ENCODE measurements around the gene HEYL.
A peak's percentile ranks its signal among the peaks of the same experiment; 100 is the strongest.

Gene HEYL

GRCh38 chr1:39642796-39643195 lies 3.4 kb upstream of the HEYL start:
- Histone ChIP-seq H3K4me2 (ENCODE audit: low read depth, low read length) (no peak overlapping the region), H3F3A (ENCODE audit: insufficient read depth, low read length) (no peaks in the 10 kb centered on the region), H3K4me1 (ENCODE audit: low read length) (peaks cover 10% of the 10 kb centered on the region; the same call in 1 of the 2 replicates), H3K27me3 (replicated peaks; ENCODE audit: insufficient read depth, low read length) (no peaks in the 10 kb centered on the region), H3K36me3 (replicated peaks; ENCODE audit: insufficient read depth, low read length) (no peaks in the 10 kb centered on the region), H3K79me2 (ENCODE audit: low read length) (no peaks in the 10 kb centered on the region; the same call in 1 of the 2 replicates), H4K20me1 (ENCODE audit: insufficient read depth, low read length) (no peaks in the 10 kb centered on the region), H3K9me2 (replicated peaks; ENCODE audit: insufficient read depth, low read length) (no peaks in the 10 kb centered on the region), H3K4me3 (ENCODE audit: low read length) (no peak overlapping the region), H2AFZ (ENCODE audit: low read length) (no peak overlapping the region), H3K9ac (ENCODE audit: low read length) (no peak overlapping the region), H3K27ac (ENCODE audit: low read length) (no peak overlapping the region), H3K9me3 (replicated peaks; ENCODE audit: insufficient read depth, low read length) (no peaks in the 10 kb centered on the region)
- TF ChIP-seq EZH2phosphoT487 (IDR thresholded peaks at IDR 0.05; ENCODE audit: low read length) (no peak), EZH2 (optimal IDR thresholded peaks at IDR 0.05; ENCODE audit: low read depth, low read length) (no peak)
- TF ChIP-seq, protein P1, sequence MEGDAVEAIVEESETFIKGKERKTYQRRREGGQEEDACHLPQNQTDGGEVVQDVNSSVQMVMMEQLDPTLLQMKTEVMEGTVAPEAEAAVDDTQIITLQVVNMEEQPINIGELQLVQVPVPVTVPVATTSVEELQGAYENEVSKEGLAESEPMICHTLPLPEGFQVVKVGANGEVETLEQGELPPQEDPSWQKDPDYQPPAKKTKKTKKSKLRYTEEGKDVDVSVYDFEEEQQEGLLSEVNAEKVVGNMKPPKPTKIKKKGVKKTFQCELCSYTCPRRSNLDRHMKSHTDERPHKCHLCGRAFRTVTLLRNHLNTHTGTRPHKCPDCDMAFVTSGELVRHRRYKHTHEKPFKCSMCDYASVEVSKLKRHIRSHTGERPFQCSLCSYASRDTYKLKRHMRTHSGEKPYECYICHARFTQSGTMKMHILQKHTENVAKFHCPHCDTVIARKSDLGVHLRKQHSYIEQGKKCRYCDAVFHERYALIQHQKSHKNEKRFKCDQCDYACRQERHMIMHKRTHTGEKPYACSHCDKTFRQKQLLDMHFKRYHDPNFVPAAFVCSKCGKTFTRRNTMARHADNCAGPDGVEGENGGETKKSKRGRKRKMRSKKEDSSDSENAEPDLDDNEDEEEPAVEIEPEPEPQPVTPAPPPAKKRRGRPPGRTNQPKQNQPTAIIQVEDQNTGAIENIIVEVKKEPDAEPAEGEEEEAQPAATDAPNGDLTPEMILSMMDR (IDR thresholded peaks at IDR 0.05; ENCODE audit: low read length) = no peak
- no peak for DNase-seq

GRCh38 chr1:39640861-39641260 lies 1.4 kb upstream of the HEYL start:
- no peaks in the 10 kb centered on the region; the same call in 1 of the 2 replicates for H3K79me2 ChIP-seq (ENCODE audit: low read length)
- no peak overlapping the region for H3K4me3 ChIP-seq (ENCODE audit: low read length)
- H3F3A ChIP-seq (ENCODE audit: insufficient read depth, low read length) = no peaks in the 10 kb centered on the region
- no peak overlapping the region for H3K9ac ChIP-seq (ENCODE audit: low read length)
- H3K9me3 ChIP-seq (replicated peaks; ENCODE audit: insufficient read depth, low read length) = no peaks in the 10 kb centered on the region
- no peaks in the 10 kb centered on the region for H3K27me3 ChIP-seq (replicated peaks; ENCODE audit: insufficient read depth, low read length)
- peaks cover 10% of the 10 kb centered on the region; the same call in 1 of the 2 replicates for H3K4me1 ChIP-seq (ENCODE audit: low read length)
- no peak overlapping the region for H3K27ac ChIP-seq (ENCODE audit: low read length)
- H3K4me2 ChIP-seq (ENCODE audit: low read depth, low read length) = no peak overlapping the region
- no peaks in the 10 kb centered on the region for H4K20me1 ChIP-seq (ENCODE audit: insufficient read depth, low read length)
- H3K9me2 ChIP-seq (replicated peaks; ENCODE audit: insufficient read depth, low read length) = no peaks in the 10 kb centered on the region
- H3K36me3 ChIP-seq (replicated peaks; ENCODE audit: insufficient read depth, low read length) = no peaks in the 10 kb centered on the region
- no peak for DNase-seq
- TF ChIP-seq, protein P1 (IDR thresholded peaks at IDR 0.05; ENCODE audit: low read length) = no peak
- no peak for TF ChIP-seq EZH2 (optimal IDR thresholded peaks at IDR 0.05; ENCODE audit: low read depth, low read length)
- TF ChIP-seq EZH2phosphoT487 (IDR thresholded peaks at IDR 0.05; ENCODE audit: low read length) = no peak
- no peak overlapping the region for H2AFZ ChIP-seq (ENCODE audit: low read length)

DNA sequence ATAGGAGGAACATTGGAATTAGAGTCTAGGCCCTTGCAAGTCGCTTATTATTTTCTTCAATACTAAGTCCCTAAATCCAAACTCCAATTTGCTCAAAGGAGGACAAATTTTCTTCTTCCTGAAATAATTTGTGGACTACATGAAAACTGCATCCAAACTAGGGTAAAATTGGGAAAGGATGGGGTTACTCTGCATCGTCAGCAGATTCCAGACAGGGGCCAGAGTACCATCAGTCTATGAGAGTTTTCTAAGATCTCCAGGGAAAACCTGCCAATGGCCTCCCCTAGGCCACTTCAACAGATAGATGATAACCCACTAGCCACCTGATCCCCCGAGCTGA lies 508 bp downstream of the HEYL start:
- H3K4me2 ChIP-seq (ENCODE audit: low read depth, low read length) = peak overlapping the region; percentile 91
- H3K9me3 ChIP-seq (replicated peaks; ENCODE audit: insufficient read depth, low read length) = no peaks in the 10 kb centered on the region
- H3K36me3 ChIP-seq (replicated peaks; ENCODE audit: insufficient read depth, low read length) = no peaks in the 10 kb centered on the region
- no peaks in the 10 kb centered on the region for H3K27me3 ChIP-seq (replicated peaks; ENCODE audit: insufficient read depth, low read length)
- no peaks in the 10 kb centered on the region for H3K9me2 ChIP-seq (replicated peaks; ENCODE audit: insufficient read depth, low read length)
- no peak for DNase-seq
- H3K27ac ChIP-seq (ENCODE audit: low read length) = no peak overlapping the region
- peak overlapping the region; percentile 90 for H2AFZ ChIP-seq (ENCODE audit: low read length)
- H4K20me1 ChIP-seq (ENCODE audit: insufficient read depth, low read length) = no peaks in the 10 kb centered on the region
- TF ChIP-seq, protein P1 (IDR thresholded peaks at IDR 0.05; ENCODE audit: low read length) = no peak
- no peak for TF ChIP-seq EZH2phosphoT487 (IDR thresholded peaks at IDR 0.05; ENCODE audit: low read length)
- TF ChIP-seq EZH2 (optimal IDR thresholded peaks at IDR 0.05; ENCODE audit: low read depth, low read length) = no peak
- H3K4me3 ChIP-seq (ENCODE audit: low read length) = peak overlapping the region; percentile 89
- H3K79me2 ChIP-seq (ENCODE audit: low read length) = no peaks in the 10 kb centered on the region; the same call in 1 of the 2 replicates
- H3F3A ChIP-seq (ENCODE audit: insufficient read depth, low read length) = no peaks in the 10 kb centered on the region
- H3K9ac ChIP-seq (ENCODE audit: low read length) = peak overlapping the region; percentile 56; the same call in 1 of the 2 replicates
- peaks cover 10% of the 10 kb centered on the region; the same call in 1 of the 2 replicates for H3K4me1 ChIP-seq (ENCODE audit: low read length)

Data from MM.1S (cell line).